ENCODE results near the gene GRIP2.

Gene GRIP2

DNA sequence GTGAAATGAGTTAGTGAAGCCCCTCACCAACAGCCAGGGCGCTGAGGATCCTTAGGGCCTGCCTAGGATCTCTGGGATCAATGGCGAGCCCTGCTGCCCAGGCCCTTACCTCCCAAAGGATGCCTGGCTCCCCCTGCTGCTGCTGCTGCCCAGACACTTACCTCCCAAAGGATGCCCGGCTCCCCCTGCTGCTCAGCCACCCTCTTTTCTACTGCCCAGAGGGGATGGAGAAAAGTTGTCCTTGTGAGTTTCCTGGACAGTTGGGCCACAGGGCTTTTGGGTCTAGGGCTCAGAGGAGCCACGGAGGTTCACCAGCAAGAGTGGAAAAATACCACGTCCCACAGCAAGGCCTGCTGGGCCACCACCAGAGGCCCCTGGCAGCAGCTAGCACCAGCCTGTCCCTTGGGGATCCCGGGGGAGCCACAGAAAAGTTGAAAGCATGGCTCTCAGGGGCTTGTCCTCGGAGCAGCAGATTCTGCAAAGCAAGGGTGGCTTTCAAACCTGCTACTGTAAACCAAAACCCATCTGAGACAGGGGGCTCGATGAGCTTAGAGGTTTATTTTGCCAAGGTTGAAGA is 78.3 kb downstream of the GRIP2 start:
- no peak for DNase-seq (ENCODE audit: low read depth)

DNA sequence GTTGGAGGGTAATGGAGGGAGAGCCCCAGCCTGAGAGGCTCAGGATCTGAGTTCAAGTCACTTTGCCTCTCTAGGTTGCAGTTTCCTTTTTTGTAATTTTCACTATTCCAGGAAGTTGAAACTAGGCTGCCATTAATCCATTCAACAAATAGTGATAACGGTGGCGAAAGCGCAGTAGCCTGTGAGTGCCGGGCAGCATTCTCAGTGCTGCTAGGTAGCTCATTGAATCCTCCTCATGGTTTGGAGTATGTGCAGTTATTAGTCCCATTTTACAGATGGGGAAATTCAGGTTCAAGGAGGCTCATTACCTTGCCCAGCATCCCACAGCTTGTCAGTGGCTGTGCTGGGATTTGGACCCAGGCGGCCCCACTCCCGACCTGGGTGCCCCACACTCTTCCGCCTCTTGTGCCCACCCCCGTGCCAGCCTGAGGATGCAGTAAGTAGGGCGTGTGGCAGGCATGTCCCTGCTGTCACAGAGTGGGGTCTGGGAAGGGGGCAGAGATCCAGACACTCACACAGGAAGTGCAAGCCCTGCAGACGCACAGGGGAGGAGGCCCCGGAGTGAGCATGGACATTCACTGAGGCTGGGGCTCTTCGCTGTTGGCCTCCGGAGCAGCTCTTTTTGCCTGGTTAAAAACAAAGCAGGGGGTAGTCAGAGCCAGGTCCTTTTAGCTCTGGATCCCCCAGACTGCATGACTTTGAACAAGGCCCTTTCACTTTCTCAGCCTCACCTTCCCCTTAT is 79.0 kb downstream of the GRIP2 start:
- DNase-seq (ENCODE audit: low read depth): no peak
- H3K4me3 ChIP-seq (ENCODE audit: control insufficient read depth, low read depth, low read length): no peak overlapping the region
- TF ChIP-seq, protein P1, sequence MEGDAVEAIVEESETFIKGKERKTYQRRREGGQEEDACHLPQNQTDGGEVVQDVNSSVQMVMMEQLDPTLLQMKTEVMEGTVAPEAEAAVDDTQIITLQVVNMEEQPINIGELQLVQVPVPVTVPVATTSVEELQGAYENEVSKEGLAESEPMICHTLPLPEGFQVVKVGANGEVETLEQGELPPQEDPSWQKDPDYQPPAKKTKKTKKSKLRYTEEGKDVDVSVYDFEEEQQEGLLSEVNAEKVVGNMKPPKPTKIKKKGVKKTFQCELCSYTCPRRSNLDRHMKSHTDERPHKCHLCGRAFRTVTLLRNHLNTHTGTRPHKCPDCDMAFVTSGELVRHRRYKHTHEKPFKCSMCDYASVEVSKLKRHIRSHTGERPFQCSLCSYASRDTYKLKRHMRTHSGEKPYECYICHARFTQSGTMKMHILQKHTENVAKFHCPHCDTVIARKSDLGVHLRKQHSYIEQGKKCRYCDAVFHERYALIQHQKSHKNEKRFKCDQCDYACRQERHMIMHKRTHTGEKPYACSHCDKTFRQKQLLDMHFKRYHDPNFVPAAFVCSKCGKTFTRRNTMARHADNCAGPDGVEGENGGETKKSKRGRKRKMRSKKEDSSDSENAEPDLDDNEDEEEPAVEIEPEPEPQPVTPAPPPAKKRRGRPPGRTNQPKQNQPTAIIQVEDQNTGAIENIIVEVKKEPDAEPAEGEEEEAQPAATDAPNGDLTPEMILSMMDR (IDR thresholded peaks at IDR 0.05; ENCODE audit: control insufficient read depth, insufficient read depth, low read depth, low read length, missing control alignments): no peak

More for the DNA sequence above, 78.3 kb downstream of the GRIP2 start:
- no peak overlapping the region for H3K4me3 ChIP-seq (ENCODE audit: control insufficient read depth, low read depth, low read length)
- TF ChIP-seq, protein P1 (IDR thresholded peaks at IDR 0.05; ENCODE audit: control insufficient read depth, insufficient read depth, low read depth, low read length, missing control alignments): peak; percentile 87

DNA sequence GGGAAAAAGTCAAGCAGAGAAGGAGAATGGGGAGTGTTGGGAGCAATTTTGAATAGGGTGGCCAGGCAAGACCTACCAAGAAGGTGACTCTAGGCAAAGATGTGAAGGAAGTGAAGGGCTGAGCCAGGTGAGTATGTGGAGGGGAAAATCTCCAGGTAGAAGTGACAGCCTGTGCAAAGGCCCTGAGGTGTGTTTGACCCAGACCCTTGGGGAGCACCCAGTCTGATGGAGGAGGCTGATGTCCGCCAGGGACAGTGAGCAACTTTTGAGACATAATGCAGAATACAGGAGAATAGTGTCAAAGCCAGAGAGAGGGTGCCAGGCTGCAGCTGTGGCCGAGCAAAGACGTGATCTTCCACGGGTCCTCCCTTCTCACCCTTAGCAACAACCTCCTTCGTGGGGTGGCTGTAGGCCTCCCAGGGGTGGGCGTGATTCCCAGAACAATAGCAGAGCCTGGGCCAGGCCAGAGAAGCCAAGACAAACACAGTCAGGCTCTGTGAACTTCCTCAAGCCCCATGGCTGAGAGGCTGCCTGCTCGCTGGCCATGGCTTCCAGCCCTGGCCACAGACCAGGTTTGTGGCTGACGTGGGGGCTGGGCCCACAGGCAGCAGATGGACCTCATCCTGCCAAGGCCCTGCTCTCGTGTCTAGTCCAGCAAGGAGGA is 79.7 kb downstream of the GRIP2 start:
- TF ChIP-seq, protein P1 (IDR thresholded peaks at IDR 0.05; ENCODE audit: control insufficient read depth, insufficient read depth, low read depth, low read length, missing control alignments): no peak
- peak; percentile 94 for DNase-seq (ENCODE audit: low read depth)
- no peak overlapping the region for H3K4me3 ChIP-seq (ENCODE audit: control insufficient read depth, low read depth, low read length)

DNA sequence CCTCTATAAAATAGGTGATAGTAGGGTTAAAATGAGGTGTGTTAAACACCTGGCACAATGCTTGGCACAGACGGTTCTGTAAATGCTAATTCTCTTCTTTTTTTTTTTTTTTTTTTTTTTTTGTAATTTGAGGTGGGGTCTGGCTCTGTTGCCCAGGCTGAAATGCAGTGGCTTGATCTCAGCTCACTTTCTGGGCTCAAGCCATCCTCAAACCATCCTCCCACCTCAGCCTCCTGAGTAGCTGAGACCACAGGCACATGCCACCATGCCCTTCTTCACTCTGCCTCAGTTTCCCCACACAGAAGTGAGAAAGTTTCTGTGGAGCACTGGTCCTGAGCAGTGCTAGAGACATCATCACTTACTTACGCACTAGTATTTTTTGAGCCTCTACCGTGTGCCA is 80.4 kb downstream of the GRIP2 start:
- H3K4me3 ChIP-seq (ENCODE audit: control insufficient read depth, low read depth, low read length): no peak overlapping the region
- DNase-seq (ENCODE audit: low read depth): no peak
- TF ChIP-seq, protein P1 (IDR thresholded peaks at IDR 0.05; ENCODE audit: control insufficient read depth, insufficient read depth, low read depth, low read length, missing control alignments): no peak

DNA sequence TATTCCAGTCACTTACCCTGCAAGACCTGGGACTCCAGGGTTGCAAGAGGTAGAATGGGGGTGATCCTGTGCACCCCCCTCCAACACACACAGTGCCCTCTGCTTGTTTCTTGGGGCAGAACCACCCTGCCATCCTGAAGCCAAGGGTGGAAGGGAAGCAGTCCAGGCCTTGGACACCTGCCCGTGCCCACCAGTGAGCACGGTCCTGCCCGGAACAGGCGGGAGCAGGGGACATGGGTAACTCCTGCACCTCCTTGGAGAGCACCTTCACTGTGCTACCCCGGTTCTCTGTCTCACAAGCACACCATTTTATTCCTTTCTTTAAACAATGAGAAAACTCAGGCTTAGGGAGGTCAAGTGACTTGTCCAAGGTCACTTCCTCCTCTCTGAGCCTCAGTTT is 80.8 kb downstream of the GRIP2 start:
- no peak for DNase-seq (ENCODE audit: low read depth)
- TF ChIP-seq, protein P1 (IDR thresholded peaks at IDR 0.05; ENCODE audit: control insufficient read depth, insufficient read depth, low read depth, low read length, missing control alignments): no peak

DNA sequence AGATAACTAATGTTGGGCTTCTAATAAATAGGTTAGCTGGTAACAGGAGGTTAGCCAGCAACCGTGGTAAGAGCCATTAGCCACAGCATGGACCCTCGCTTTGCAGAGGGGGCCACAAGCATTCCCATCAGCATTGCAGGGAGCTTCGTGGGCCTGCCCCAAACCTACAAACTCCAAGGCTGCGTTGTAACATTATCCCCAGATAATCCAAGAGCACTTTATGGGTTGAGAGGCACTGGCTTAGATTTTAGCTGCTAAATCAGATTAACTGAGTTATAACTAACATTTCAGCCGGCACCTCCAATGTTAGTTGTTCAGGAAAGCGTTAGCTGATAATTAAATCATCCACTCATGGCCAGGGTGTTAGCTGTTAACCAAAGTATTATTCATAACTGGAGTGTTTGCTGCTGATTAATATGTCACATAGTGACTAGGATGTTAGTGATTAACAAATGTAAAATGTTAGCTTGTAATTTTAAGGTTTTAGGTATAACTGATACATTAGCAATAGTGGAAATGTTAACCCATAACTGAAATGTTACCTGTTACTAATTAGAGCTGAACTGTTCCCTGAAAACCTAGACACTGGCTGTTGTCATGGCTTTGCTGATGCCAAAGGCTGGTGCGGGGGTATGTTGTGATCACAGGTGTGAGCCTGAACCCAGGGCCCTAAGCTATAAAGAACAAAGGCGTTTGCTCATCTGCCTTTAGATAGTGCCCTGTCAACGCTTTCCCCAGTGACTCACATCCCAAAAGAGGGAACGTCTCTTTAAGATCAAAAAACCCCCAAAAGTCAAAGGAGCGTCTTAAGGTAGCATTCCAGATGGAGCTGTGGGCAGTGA is 81.5 kb downstream of the GRIP2 start:
- H3K4me3 ChIP-seq (ENCODE audit: control insufficient read depth, low read depth, low read length): no peak overlapping the region
- TF ChIP-seq, protein P1 (IDR thresholded peaks at IDR 0.05; ENCODE audit: control insufficient read depth, insufficient read depth, low read depth, low read length, missing control alignments): no peak
- DNase-seq (ENCODE audit: low read depth): no peak

More for the DNA sequence above, 80.8 kb downstream of the GRIP2 start:
- H3K4me3 ChIP-seq (ENCODE audit: control insufficient read depth, low read depth, low read length): no peak overlapping the region

All from AG09309 (cell line).